GM23338 (cell line): Measurements from ENCODE around the gene ZFYVE26.

ENCODE experiments used
- EZH2 ChIP-seq: fragments of 200-600 bp; sonication (generic); IDR thresholded peaks from one replicate; pipeline ENCODE4 v1.8.0; 2017; ENCODE audit warnings: antibody characterized with exemption, mild to moderate bottlenecking, low read depth; ENCODE audit not compliant: unreplicated experiment
- EZH2phosphoT487 ChIP-seq: fragments of 200-600 bp; sonication (generic); IDR thresholded peaks from one replicate; pipeline ENCODE4 v1.8.1; 2018; ENCODE audit warnings: antibody characterized with exemption; ENCODE audit not compliant: unreplicated experiment
- POLR2AphosphoS5 ChIP-seq: IDR thresholded peaks from 2 replicates; pipeline ENCODE4 v1.6.1; 2016; ENCODE audit warnings: antibody characterized with exemption, low read depth
- ZNF331 ChIP-seq: fragments of 250-450 bp; sonication (Bioruptor Pico); IDR thresholded peaks from 2 replicates; pipeline ENCODE4 v1.5.0; 2020; ENCODE audit warnings: low read depth, mild to moderate bottlenecking, moderate library complexity
- TF ChIP-seq, protein P1 (sequence below), 2 experiments: fragments of 200-600 bp in 1 of 2; sonication (generic) in 1 of 2; conservative IDR thresholded peaks; 2 replicates each; pipeline versions ENCODE4 v1.5.1 to v1.6.1; 2016 to 2017; ENCODE audit warnings: antibody characterized with exemption in 2 of 2, low read depth in 2 of 2, mild to moderate bottlenecking in 2 of 2, moderate library complexity in 1 of 2
- TF ChIP-seq, protein P2 (sequence below): IDR thresholded peaks from one replicate; pipeline ENCODE4 v1.6.1; 2018; ENCODE audit warnings: antibody characterized with exemption; ENCODE audit not compliant: unreplicated experiment

DNA sequence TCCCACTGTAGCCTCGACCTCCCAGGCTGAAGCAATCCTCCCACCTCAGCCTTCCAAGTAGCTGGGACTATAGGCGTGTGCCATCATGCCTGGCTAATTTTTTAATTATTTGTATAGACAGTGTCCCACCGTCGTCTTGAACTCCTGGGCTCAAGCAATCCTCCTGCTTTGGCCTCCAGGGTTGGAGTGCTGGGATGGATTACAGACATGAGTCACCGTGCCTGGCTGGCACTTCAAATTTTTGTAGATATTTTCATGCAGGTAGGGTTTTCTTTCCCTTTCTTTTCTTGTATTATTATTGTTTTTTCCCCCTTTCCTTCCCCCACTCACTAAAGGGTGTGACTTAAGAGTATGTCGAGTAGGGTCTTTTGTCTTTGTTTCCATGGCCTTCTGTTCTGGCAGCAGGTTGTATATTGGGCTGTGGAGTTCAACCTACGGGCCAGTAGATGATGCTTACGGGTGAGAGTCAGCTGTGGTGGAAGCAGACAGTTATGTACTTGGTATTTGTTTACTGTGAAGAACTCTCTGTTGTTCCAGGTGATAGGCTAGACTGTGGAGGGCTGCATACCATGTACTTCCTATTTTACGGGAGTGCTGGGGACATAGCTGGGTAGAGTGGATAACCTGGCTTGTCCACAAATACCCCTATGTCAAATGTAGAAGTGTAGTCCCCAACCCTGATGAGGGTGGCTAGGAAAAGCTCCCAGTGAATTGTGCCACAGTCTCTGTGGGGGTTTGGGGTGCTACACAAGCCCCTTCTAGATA lies 33.9 kb upstream of the ZFYVE26 start:
- TF ChIP-seq POLR2AphosphoS5 (no peak), EZH2 (no peak), EZH2phosphoT487 (no peak), ZNF331 (no peak)
- TF ChIP-seq, protein P1, sequence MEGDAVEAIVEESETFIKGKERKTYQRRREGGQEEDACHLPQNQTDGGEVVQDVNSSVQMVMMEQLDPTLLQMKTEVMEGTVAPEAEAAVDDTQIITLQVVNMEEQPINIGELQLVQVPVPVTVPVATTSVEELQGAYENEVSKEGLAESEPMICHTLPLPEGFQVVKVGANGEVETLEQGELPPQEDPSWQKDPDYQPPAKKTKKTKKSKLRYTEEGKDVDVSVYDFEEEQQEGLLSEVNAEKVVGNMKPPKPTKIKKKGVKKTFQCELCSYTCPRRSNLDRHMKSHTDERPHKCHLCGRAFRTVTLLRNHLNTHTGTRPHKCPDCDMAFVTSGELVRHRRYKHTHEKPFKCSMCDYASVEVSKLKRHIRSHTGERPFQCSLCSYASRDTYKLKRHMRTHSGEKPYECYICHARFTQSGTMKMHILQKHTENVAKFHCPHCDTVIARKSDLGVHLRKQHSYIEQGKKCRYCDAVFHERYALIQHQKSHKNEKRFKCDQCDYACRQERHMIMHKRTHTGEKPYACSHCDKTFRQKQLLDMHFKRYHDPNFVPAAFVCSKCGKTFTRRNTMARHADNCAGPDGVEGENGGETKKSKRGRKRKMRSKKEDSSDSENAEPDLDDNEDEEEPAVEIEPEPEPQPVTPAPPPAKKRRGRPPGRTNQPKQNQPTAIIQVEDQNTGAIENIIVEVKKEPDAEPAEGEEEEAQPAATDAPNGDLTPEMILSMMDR (conservative IDR thresholded peaks at IDR 0.05; ENCODE audit: low read depth in 2 of 2): no peak
- TF ChIP-seq, protein P2, sequence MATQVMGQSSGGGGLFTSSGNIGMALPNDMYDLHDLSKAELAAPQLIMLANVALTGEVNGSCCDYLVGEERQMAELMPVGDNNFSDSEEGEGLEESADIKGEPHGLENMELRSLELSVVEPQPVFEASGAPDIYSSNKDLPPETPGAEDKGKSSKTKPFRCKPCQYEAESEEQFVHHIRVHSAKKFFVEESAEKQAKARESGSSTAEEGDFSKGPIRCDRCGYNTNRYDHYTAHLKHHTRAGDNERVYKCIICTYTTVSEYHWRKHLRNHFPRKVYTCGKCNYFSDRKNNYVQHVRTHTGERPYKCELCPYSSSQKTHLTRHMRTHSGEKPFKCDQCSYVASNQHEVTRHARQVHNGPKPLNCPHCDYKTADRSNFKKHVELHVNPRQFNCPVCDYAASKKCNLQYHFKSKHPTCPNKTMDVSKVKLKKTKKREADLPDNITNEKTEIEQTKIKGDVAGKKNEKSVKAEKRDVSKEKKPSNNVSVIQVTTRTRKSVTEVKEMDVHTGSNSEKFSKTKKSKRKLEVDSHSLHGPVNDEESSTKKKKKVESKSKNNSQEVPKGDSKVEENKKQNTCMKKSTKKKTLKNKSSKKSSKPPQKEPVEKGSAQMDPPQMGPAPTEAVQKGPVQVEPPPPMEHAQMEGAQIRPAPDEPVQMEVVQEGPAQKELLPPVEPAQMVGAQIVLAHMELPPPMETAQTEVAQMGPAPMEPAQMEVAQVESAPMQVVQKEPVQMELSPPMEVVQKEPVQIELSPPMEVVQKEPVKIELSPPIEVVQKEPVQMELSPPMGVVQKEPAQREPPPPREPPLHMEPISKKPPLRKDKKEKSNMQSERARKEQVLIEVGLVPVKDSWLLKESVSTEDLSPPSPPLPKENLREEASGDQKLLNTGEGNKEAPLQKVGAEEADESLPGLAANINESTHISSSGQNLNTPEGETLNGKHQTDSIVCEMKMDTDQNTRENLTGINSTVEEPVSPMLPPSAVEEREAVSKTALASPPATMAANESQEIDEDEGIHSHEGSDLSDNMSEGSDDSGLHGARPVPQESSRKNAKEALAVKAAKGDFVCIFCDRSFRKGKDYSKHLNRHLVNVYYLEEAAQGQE: no peak
